ENCODE measurements around the gene SRGAP3. TPM values are rescaled to one million over a fixed set of nuclear protein-coding genes. Genes with fewer than 3 reads are reported as not detected.
"Not testable (repeated sequence)": the region's sequence is repeated elsewhere in the genome, so short reads cannot be mapped to it uniquely, and the experiment has no call there.

SRGAP3 gene
- total and polyA plus RNA-seq, 4 donors, result 1.2 to 32.8 (median 7.3) TPM

GRCh38 chr3:9295007-9295406, 45.6 kb upstream of the SRGAP3 start:
- no peaks in the 10 kb centered on the region for H3K4me1 ChIP-seq (ENCODE audit: control insufficient read depth in 5 of 5, insufficient read depth in 5 of 5, low read length in 5 of 5)
- ATAC-seq (ENCODE audit: insufficient read depth, low FRiP score), result no peak
- no peak overlapping the region for H3K4me3 ChIP-seq
- H3K9ac ChIP-seq (ENCODE audit: insufficient read depth in 1 of 2, low read length in 2 of 2), result no peak overlapping the region
- no peak for DNase-seq
- no peak overlapping the region for H3K27ac ChIP-seq (ENCODE audit: low read depth in 1 of 2, low read length in 1 of 2)
- H3K36me3 ChIP-seq (ENCODE audit: control insufficient read depth in 4 of 4, insufficient read depth in 4 of 4, low read length in 4 of 4), result no peaks in the 10 kb centered on the region
- H3K27me3 ChIP-seq (ENCODE audit: control insufficient read depth in 3 of 3, insufficient read depth in 3 of 3, low read length in 2 of 3), result no peaks in the 10 kb centered on the region
- no peaks in the 10 kb centered on the region for H3K9me3 ChIP-seq (ENCODE audit: control insufficient read depth in 4 of 4, insufficient read depth in 3 of 4, low read length in 3 of 4)
- no peak for TF ChIP-seq CTCF (IDR thresholded peaks at IDR 0.05; ENCODE audit: control extremely low read depth, extremely low read depth)

- not testable (repeated sequence) for H3K27me3 ChIP-seq (ENCODE audit: control insufficient read depth in 3 of 3, insufficient read depth in 3 of 3, low read length in 2 of 3); H3K4me1 ChIP-seq (ENCODE audit: control insufficient read depth in 5 of 5, insufficient read depth in 5 of 5, low read length in 5 of 5); H3K27ac ChIP-seq (ENCODE audit: low read depth in 1 of 2, low read length in 1 of 2); H3K9me3 ChIP-seq (ENCODE audit: control insufficient read depth in 4 of 4, insufficient read depth in 3 of 4, low read length in 3 of 4); H3K9ac ChIP-seq (ENCODE audit: insufficient read depth in 1 of 2, low read length in 2 of 2); H3K4me3 ChIP-seq; H3K36me3 ChIP-seq (ENCODE audit: control insufficient read depth in 4 of 4, insufficient read depth in 4 of 4, low read length in 4 of 4); DNase-seq; ATAC-seq (ENCODE audit: insufficient read depth, low FRiP score)
- 87 to 94% methylated on average over 2 of the region's 2 CpGs for WGBS, 2 donors
Measured at GRCh38 chr3:9293953-9294352, 44.5 kb upstream of the SRGAP3 start.

- H3K4me3 ChIP-seq, result no peak overlapping the region
- WGBS, 2 donors, result 79 to 87% methylated on average over 3 of the region's 3 CpGs
- no peak overlapping the region for H3K27ac ChIP-seq (ENCODE audit: low read depth in 1 of 2, low read length in 1 of 2)
- DNase-seq (no peak), ATAC-seq (ENCODE audit: insufficient read depth, low FRiP score) (no peak)
- H3K9me3 ChIP-seq (ENCODE audit: control insufficient read depth in 4 of 4, insufficient read depth in 3 of 4, low read length in 3 of 4), result no peaks in the 10 kb centered on the region
- no peaks in the 10 kb centered on the region for H3K27me3 ChIP-seq (ENCODE audit: control insufficient read depth in 3 of 3, insufficient read depth in 3 of 3, low read length in 2 of 3)
- no peak overlapping the region for H3K9ac ChIP-seq (ENCODE audit: insufficient read depth in 1 of 2, low read length in 2 of 2)
- TF ChIP-seq CTCF (IDR thresholded peaks at IDR 0.05; ENCODE audit: control extremely low read depth, extremely low read depth), result no peak
- no peaks in the 10 kb centered on the region for H3K36me3 ChIP-seq (ENCODE audit: control insufficient read depth in 4 of 4, insufficient read depth in 4 of 4, low read length in 4 of 4)
- H3K4me1 ChIP-seq (ENCODE audit: control insufficient read depth in 5 of 5, insufficient read depth in 5 of 5, low read length in 5 of 5), result no peaks in the 10 kb centered on the region
Measured at GRCh38 chr3:9293076-9293475, 43.6 kb upstream of the SRGAP3 start.

GRCh38 chr3:9292516-9292915, 43.1 kb upstream of the SRGAP3 start:
- no peak overlapping the region for H3K9ac ChIP-seq (ENCODE audit: insufficient read depth in 1 of 2, low read length in 2 of 2)
- no peaks in the 10 kb centered on the region for H3K9me3 ChIP-seq (ENCODE audit: control insufficient read depth in 4 of 4, insufficient read depth in 3 of 4, low read length in 3 of 4)
- TF ChIP-seq CTCF (IDR thresholded peaks at IDR 0.05; ENCODE audit: control extremely low read depth, extremely low read depth), result no peak
- no peak overlapping the region for H3K27ac ChIP-seq (ENCODE audit: low read depth in 1 of 2, low read length in 1 of 2)
- H3K36me3 ChIP-seq (ENCODE audit: control insufficient read depth in 4 of 4, insufficient read depth in 4 of 4, low read length in 4 of 4), result no peaks in the 10 kb centered on the region
- no peak overlapping the region for H3K4me3 ChIP-seq
- 91% methylated on average over 2 of the region's 2 CpGs for WGBS, 2 donors
- no peaks in the 10 kb centered on the region for H3K4me1 ChIP-seq (ENCODE audit: control insufficient read depth in 5 of 5, insufficient read depth in 5 of 5, low read length in 5 of 5)
- ATAC-seq (ENCODE audit: insufficient read depth, low FRiP score) (no peak), DNase-seq (no peak)
- H3K27me3 ChIP-seq (ENCODE audit: control insufficient read depth in 3 of 3, insufficient read depth in 3 of 3, low read length in 2 of 3), result no peaks in the 10 kb centered on the region

Measured in lung (tissue), 12 donors.